Muscle of back (tissue), 11 donors: Measurements from ENCODE around the gene DACH1. TPM values are rescaled to one million over a fixed set of nuclear protein-coding genes. Genes with fewer than 3 reads are reported as not detected.

ENCODE experiments used
- DNase-seq, 3 donors: peaks; one replicate each; pipeline versions ENCODE4 v3.0.0 to v3.0.0-alpha.2; 2013
- polyA plus RNA-seq, 10 donors: library from polyadenylated mRNA; unstranded; fragments of 120-200 nt; gene quantifications; one replicate each; pipeline ENCODE4 v1.2.1, GENCODE V29; 2013; ENCODE audit not compliant: insufficient read length in 10 of 10

Gene DACH1
- polyA plus RNA-seq, 10 donors, result 6.5 to 15.1 (median 9.9) TPM

GRCh38 chr13:71412231-71412630 is 454.8 kb downstream of the DACH1 start:
- DNase-seq, result no peak

DNA sequence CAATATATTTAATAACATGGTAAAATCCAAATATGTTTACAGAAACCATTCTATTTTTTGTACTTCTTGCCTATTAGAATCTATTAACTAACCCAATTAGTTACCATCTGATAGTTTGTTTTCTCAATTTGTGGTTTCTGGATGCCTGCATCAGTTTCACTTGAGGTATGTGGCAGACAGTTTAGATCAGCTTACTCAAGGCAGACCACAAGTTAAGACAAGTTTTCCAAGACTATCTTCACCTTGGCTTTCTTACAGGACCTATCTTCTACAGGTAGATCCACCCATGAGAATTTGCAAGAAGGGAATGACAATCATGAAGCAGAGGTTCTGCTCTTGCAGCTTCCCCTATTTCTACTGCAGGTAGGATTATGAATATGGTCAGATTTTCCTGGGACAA is 458.6 kb downstream of the DACH1 start:
- no peak for DNase-seq

DNA sequence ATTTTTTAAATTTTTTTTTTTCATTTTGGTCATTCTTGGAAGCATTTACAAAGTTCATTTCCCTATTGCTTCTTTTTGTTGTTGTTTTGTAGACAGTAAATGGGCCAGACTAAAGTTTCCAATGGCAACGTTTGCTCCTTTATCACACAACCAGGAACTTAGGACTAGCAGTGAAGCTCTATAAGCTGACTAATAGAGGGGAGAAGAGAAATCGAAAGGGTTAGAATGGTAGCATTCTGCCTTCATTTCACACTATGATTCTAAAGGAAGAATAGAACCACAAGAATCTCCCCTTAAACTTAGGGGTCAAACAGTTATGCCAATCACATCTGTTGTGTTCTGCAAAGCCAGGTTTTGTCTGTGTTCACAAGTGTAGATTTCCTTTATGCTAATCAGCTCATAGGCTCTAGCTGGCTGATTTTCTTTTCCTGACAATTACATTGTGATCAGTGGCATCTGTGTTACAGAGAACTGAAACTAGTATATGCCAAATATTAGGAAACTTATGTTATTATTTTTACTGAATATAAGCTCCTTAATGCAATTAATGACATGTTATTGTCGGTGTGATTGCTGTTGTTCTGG is 467.3 kb downstream of the DACH1 start:
- no peak for DNase-seq

GRCh38 chr13:71396149-71396548 is 470.9 kb downstream of the DACH1 start:
- DNase-seq, result no peak

GRCh38 chr13:71395053-71395452 is 472.0 kb downstream of the DACH1 start:
- no peak for DNase-seq

- peak in 2 of 3 donors; percentile 7 to 43 for DNase-seq
These were observed 472.8 kb downstream of the DACH1 start for GRCh38 chr13:71394176-71394575.
